C4-2B (cell line): ENCODE measurements around the gene ALDH1L1.

ENCODE experiments used
- H3K27ac ChIP-seq: fragments of 450-650 bp; 2 replicates; pipeline ENCODE4 v1.5.1; 2017
- CTCF ChIP-seq: fragments of 450-650 bp; conservative IDR thresholded peaks from 2 replicates; pipeline ENCODE4 v1.5.1; 2017; ENCODE audit warnings: mild to moderate bottlenecking
- ZFX ChIP-seq: fragments of 450-650 bp; IDR thresholded peaks from 2 replicates; pipeline ENCODE4 v1.6.1; 2017

Gene ALDH1L1

DNA sequence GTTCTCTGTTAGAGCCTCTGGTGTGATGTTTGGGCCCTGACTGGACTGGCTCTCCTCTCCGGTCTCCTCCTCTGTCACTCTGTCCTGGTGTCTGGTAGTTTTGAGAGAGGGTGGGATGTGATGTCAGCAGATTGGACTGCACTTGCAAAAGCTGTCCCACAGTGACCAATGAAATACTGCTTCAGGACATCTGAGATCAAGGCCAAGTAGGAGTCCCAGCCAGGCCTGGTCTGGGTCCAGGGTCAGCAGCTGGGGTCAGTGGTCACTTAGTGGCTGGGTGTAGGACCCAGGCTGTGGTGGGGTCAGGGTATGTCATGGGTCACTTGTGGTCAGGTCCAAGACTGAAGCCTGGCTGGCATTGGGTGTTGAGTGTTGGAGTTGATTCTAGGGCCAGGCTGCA lies 20.9 kb downstream of the ALDH1L1 start:
- H3K27ac ChIP-seq, result no peak overlapping the region
- no peak for TF ChIP-seq CTCF

DNA sequence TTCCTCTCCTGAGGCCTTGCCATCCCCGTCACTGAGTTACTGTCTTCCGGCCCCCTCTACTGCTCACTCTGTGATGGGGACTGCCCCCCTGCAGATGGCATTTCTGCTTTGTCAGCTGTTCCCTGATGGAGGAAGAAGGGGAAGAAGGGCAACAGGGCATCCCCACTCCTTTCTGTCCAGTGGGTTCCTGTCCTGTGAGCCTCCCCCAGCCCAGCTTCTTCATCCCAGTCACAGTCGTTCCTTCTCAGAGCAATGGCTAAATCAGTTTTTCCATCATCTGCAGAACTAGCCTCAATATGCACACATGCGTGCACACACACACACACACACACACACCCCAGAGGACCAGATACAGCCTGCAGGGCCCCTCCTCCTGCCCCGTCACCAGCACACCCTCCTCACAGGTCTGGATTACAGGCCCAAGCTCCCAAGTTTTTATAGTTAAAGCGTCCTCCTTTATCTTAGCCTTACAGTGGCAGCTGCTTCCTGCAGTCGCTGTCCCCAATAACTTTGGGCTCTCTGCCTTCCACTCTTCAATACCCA lies 21.4 kb downstream of the ALDH1L1 start:
- TF ChIP-seq ZFX (no peak), CTCF (no peak)
- H3K27ac ChIP-seq, result no peak overlapping the region

GRCh38 chr3:126158016-126158911 lies 22.1 kb downstream of the ALDH1L1 start:
- TF ChIP-seq ZFX (no peak), CTCF (no peak)
- H3K27ac ChIP-seq, result no peak overlapping the region

GRCh38 chr3:126157083-126157768 lies 23.2 kb downstream of the ALDH1L1 start:
- TF ChIP-seq ZFX (no peak), CTCF (no peak)
- no peak overlapping the region for H3K27ac ChIP-seq

GRCh38 chr3:126156468-126156867 lies 23.9 kb downstream of the ALDH1L1 start:
- TF ChIP-seq ZFX, result no peak
- no peak for TF ChIP-seq CTCF
- H3K27ac ChIP-seq, result no peak overlapping the region

- no peak overlapping the region for H3K27ac ChIP-seq
- no peak for TF ChIP-seq ZFX
- TF ChIP-seq CTCF, result no peak
These were observed 24.6 kb downstream of the ALDH1L1 start for GRCh38 chr3:126155819-126156218.

GRCh38 chr3:126155280-126155640 lies 25.1 kb downstream of the ALDH1L1 start:
- no peak overlapping the region for H3K27ac ChIP-seq
- no peak for TF ChIP-seq CTCF
- TF ChIP-seq ZFX, result no peak
